Spinal cord (tissue), 10 donors: ENCODE results near the gene NREP. TPM values are rescaled to one million over a fixed set of nuclear protein-coding genes. Genes with fewer than 3 reads are reported as not detected.
"Not testable (repeated sequence)": the region's sequence is repeated elsewhere in the genome, so short reads cannot be mapped to it uniquely, and the experiment has no call there.

ENCODE experiments used
- DNase-seq, 6 donors: peaks; one replicate each; pipeline versions ENCODE4 v3.0.0 to v3.0.0-alpha.2; 2013 to 2015; ENCODE audit warnings: low spot score in 6 of 6, low read depth in 4 of 6
- H3K27ac ChIP-seq: one replicate; pipeline ENCODE4 v1.5.1; 2013; ENCODE audit warnings: low read depth, low read length, control low read depth
- H3K27me3 ChIP-seq: one replicate; pipeline ENCODE4 v1.6.1; 2013; ENCODE audit warnings: low read length; ENCODE audit not compliant: control insufficient read depth, insufficient read depth
- H3K36me3 ChIP-seq: one replicate; pipeline ENCODE4 v1.6.1; 2013; ENCODE audit warnings: low read length; ENCODE audit not compliant: control insufficient read depth, insufficient read depth
- H3K4me1 ChIP-seq: one replicate; pipeline ENCODE4 v1.6.1; 2013; ENCODE audit warnings: low read length; ENCODE audit not compliant: control insufficient read depth, insufficient read depth
- H3K4me3 ChIP-seq: one replicate; pipeline ENCODE4 v1.5.1; 2013; ENCODE audit warnings: low read depth, low read length, control low read depth
- H3K9me3 ChIP-seq: one replicate; pipeline ENCODE4 v1.6.1; 2013; ENCODE audit warnings: low read length; ENCODE audit not compliant: control insufficient read depth, insufficient read depth
- WGBS: methylation state at CpG from one replicate; pipeline ENCODE4 v1.1.5; 2013; ENCODE audit warnings: missing lambda C conversion rate; ENCODE audit not compliant: insufficient coverage; 5-methylcytosine and 5-hydroxymethylcytosine counted together
- polyA plus RNA-seq, 2 donors: library from polyadenylated mRNA; unstranded; fragments of 120-200 nt; gene quantifications; one replicate each; pipeline ENCODE4 v1.2.1, GENCODE V29; 2013; ENCODE audit not compliant: insufficient read length in 2 of 2
- total RNA-seq, 2 donors: library from RNA; depleted of rRNA in 1 of 2; stranded (reverse); fragments of 120-200 nt in 1 of 2; fragments of >200 nt in 1 of 2; gene quantifications; one replicate each; pipeline versions ENCODE4 v1.2.3 to v1.2.4, GENCODE V29; 2013 to 2014
- donor health status: healthy.

NREP gene
- total and polyA plus RNA-seq, 4 donors: 408 to 982 (median 715) TPM

DNA sequence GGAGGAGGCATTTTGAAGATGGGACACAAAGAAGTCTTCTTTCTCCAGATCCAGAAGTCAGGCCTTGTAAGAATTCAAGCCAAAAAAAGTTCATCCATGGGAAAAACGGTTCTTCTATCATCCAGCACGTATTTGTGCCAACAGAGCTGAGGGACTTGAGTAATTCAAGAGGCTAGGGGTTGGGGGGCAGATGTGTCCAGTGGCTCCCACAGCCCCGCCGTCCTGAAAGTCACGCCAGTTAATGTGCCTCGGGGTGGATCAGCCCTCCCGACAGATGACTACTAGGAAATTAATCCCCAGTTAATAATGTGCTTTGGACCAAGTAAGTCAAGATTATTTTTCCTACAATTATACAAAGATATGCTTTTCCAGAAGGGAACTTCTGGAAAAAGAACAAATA lies 23.4 kb downstream of the NREP start:
- Histone ChIP-seq H3K4me3 (no peak overlapping the region), H3K36me3 (peaks cover 29% of the 10 kb centered on the region), H3K9me3 (no peaks in the 10 kb centered on the region), H3K27me3 (no peaks in the 10 kb centered on the region), H3K4me1 (no peaks in the 10 kb centered on the region), H3K27ac (no peak overlapping the region)
- no peak for DNase-seq
- WGBS: no CpG with 5 or more reads among the region's 7 CpGs

- H3K4me3 ChIP-seq: no peak overlapping the region
- H3K4me1 ChIP-seq: no peaks in the 10 kb centered on the region
- H3K9me3 ChIP-seq: no peaks in the 10 kb centered on the region
- DNase-seq: no peak
- H3K27me3 ChIP-seq: no peaks in the 10 kb centered on the region
- no peak overlapping the region for H3K27ac ChIP-seq
- H3K36me3 ChIP-seq: peaks cover 29% of the 10 kb centered on the region
- WGBS: 93% methylated on average over 6 of the region's 7 CpGs
Measured at GRCh38 chr5:111731638-111732037, 25.4 kb downstream of the NREP start.

DNA sequence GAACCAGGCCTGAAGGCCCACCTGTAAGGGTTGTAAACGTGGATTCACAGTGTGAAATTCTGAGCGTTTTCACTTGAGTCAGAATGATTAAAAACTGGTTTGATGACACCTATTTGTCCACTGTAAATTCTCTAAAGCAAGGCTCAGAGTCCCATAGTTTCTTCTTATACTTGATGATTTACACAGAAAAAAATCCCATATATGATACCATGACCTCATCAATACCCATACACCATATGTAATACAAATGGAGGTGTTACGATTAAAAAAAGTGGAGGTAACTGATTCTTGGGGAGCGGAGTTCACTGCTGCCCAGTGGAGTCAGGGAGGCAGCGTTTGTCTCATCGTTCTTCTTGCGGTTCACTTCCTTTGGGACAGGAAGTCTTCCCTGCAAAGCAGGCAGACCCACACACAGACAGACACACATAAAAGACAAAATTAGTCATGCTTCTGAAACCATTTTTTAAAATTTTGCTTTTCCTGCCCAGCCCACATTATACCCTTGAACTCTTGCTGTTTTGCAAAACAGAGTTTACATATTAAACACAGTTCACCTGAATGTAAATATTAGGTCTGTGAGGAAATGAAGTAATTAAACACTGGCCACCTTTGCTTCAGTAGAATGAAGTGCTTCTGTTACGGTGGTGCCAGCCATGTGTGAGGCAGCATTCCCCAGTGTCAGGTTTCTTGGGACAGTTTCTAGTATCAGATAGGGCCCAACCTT lies 26.2 kb downstream of the NREP start:
- peaks cover 29% of the 10 kb centered on the region for H3K36me3 ChIP-seq

DNA sequence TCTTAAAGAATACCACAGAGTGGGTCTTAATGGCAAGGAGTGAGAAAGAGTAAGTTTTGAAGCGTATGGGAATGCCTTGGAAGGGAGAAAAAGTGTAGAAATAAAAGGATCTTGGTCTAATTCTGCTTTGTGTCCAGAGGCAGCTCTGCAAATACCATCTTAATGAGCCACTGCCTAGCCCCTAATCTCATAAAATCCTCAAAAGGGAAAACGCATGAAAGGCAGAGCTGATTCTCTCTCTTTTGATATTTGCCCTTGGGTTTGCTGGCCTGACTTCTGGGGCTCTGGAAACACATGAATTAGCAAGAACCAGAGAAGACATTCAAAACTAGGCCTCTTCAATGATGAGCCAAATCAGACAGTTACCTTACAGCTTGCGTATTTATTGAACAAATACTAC lies 28.1 kb downstream of the NREP start:
- 90% methylated on average over 1 of the region's 3 CpGs for WGBS
- no peaks in the 10 kb centered on the region for H3K4me1 ChIP-seq
- peaks cover 25% of the 10 kb centered on the region for H3K36me3 ChIP-seq
- H3K27ac ChIP-seq: no peak overlapping the region
- no peaks in the 10 kb centered on the region for H3K27me3 ChIP-seq
- no peaks in the 10 kb centered on the region for H3K9me3 ChIP-seq
- DNase-seq: no peak
- H3K4me3 ChIP-seq: no peak overlapping the region

More for the DNA sequence above, 26.2 kb downstream of the NREP start:
- H3K9me3 ChIP-seq: no peaks in the 10 kb centered on the region
- H3K4me1 ChIP-seq: no peaks in the 10 kb centered on the region
- WGBS: 100% methylated on average over 4 of the region's 8 CpGs
- no peaks in the 10 kb centered on the region for H3K27me3 ChIP-seq
- no peak overlapping the region for H3K4me3 ChIP-seq
- no peak for DNase-seq
- no peak overlapping the region for H3K27ac ChIP-seq

DNA sequence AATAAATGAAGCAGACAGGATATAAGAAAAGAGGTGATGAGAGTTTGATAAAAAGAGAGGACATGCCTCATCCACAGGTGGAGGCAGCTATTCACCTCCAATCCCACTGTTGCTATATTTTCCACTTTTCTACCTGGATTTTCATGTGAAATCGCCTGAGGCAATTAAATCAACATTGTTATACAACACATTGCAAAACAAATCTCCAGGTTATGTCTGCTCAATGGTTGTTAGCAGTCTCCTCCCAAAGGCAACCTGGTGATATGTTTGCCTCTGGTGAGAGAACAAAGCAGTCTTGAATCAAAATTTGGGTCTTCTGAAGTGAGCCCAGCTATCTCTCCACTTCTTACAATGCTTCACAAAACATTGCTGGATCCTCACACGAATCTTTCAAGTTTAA lies 30.0 kb downstream of the NREP start:
- Histone ChIP-seq H3K4me3 (no peak overlapping the region), H3K4me1 (no peaks in the 10 kb centered on the region), H3K9me3 (no peaks in the 10 kb centered on the region), H3K27ac (no peak overlapping the region), H3K27me3 (no peaks in the 10 kb centered on the region), H3K36me3 (peaks cover 15% of the 10 kb centered on the region)
- DNase-seq: no peak
- WGBS: 88% methylated on average over 2 of the region's 2 CpGs

GRCh38 chr5:111722140-111722539 lies 34.9 kb downstream of the NREP start:
- Histone ChIP-seq H3K36me3 (no peaks in the 10 kb centered on the region), H3K27me3 (no peaks in the 10 kb centered on the region), H3K27ac (no peak overlapping the region), H3K4me3 (no peak overlapping the region), H3K9me3 (no peaks in the 10 kb centered on the region), H3K4me1 (no peaks in the 10 kb centered on the region)
- WGBS: no CpG with 5 or more reads among the region's 2 CpGs
- no peak for DNase-seq

- H3K36me3 ChIP-seq: no peaks in the 10 kb centered on the region
- DNase-seq: no peak
- no peaks in the 10 kb centered on the region for H3K4me1 ChIP-seq
- H3K27ac ChIP-seq: no peak overlapping the region
- no peak overlapping the region for H3K4me3 ChIP-seq
- no peaks in the 10 kb centered on the region for H3K9me3 ChIP-seq
- no peaks in the 10 kb centered on the region for H3K27me3 ChIP-seq
- WGBS: 50% methylated on average over 1 of the region's 2 CpGs
Measured at GRCh38 chr5:111720333-111720890, 36.6 kb downstream of the NREP start.

DNA sequence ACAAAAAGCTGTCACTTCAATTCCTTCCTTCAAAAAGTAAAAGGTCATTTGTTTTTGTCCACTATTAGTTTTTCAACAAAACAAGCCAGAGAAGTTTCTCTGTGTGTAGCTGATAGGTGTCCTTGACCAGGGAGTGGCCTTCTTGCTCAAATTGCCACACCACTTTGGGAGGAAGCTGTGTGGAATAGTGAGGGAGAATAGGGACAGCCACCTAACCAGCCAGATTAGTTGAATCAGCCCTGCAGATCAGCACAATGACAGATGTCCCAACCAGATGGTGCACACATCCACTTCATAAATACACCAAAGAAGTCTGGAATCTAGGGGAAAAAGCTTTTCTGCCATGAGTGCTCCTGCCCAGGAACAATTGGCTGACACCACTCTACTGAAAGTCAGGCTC lies 37.2 kb downstream of the NREP start:
- DNase-seq: peak in 1 of 6 donors; percentile 54
- H3K27ac ChIP-seq: no peak overlapping the region
- H3K4me1 ChIP-seq: no peaks in the 10 kb centered on the region
- no peak overlapping the region for H3K4me3 ChIP-seq
- no peaks in the 10 kb centered on the region for H3K9me3 ChIP-seq
- H3K27me3 ChIP-seq: no peaks in the 10 kb centered on the region
- no peaks in the 10 kb centered on the region for H3K36me3 ChIP-seq

DNA sequence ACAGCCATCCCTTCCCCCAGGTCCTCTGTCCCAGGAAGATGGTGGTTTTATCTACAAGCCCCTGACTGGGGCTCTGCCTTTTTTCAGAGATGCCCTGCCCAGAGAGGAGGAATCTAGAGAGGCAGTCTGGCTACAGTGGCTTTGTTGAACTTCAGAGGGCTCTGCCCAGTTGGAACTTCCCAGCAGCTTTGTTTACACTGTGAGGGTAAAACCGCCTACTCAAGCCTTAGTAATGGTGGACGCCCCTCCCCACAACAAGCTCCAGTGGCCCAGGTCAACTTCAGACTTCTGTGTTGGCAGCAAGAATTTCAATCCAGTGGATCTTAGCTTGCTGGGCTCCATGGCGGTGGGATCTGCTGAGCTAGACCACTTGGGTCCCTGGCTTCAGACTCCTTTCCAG lies 40.2 kb downstream of the NREP start:
- H3K4me3 ChIP-seq, H3K4me1 ChIP-seq, H3K27ac ChIP-seq, H3K36me3 ChIP-seq, H3K27me3 ChIP-seq, DNase-seq, H3K9me3 ChIP-seq: not testable (repeated sequence)
- 97% methylated on average over 3 of the region's 3 CpGs for WGBS

DNA sequence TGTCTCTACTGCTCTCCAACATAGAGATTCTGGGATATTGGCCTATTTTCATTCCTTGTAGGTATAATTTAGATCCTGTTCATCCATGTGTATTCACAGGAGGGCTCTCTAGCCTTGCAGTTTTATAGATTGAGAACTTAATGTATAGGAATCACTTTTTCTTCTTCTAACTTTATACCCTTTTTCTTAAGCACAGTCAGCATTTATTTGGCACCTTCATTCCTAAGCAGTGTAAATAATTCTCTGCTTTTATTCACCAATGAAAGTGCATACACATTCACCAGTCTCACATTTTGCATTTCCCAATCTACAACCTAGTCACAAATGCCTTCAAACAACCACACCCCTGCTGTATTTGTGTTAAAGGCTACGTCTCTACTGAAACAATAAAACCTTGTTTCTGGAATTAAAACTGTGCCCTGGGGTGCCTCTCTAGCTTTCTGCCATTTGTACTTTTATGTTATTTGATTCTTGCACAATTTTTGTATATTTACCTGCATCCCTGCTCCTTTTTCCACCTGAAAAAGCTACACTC lies 49.3 kb downstream of the NREP start:
- Histone ChIP-seq H3K27me3 (no peaks in the 10 kb centered on the region), H3K36me3 (no peaks in the 10 kb centered on the region), H3K4me1 (no peaks in the 10 kb centered on the region), H3K4me3 (no peak overlapping the region), H3K9me3 (peaks cover 1% of the 10 kb centered on the region), H3K27ac (no peak overlapping the region)
- 33% methylated on average over 1 of the region's 1 CpG for WGBS
- no peak for DNase-seq
